DOHH2 (cell line): Measurements from ENCODE around the gene INTS14.

Experiments used
- EZH2phosphoT487 ChIP-seq: fragments of 200-600 bp; sonication (generic); IDR thresholded peaks from 2 replicates; pipeline ENCODE4 v1.6.1; 2017; ENCODE audit warnings: borderline replicate concordance, mild to moderate bottlenecking, antibody characterized with exemption, low read length, moderate library complexity, mixed read lengths
- TF ChIP-seq, protein P1 (sequence below): fragments of 200-600 bp; sonication (generic); IDR thresholded peaks from one replicate; pipeline ENCODE4 v1.5.1; 2014; ENCODE audit warnings: antibody characterized with exemption, mild to moderate bottlenecking, low read depth, low read length; ENCODE audit not compliant: poor library complexity, severe bottlenecking

DNA sequence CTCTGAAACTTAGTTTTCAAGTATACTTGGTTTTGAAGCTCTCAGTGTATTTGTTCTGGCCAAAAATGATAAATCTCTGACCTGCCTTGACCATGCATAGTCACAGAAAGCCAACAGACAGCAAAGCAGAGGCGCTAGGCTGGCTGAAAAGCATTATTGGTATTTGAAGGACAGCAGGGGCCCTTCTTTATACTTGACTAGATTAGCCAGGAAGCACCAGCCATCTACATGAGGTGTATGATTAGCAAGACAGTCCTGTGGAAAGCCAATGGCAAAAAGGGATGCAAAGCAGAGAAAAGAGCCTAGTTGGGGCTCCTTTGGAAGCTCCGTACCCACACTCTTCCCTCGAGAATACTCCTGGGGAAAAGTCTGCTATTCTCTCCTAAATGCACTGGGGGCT, 18.6 kb upstream of the INTS14 start:
- TF ChIP-seq, protein P1, sequence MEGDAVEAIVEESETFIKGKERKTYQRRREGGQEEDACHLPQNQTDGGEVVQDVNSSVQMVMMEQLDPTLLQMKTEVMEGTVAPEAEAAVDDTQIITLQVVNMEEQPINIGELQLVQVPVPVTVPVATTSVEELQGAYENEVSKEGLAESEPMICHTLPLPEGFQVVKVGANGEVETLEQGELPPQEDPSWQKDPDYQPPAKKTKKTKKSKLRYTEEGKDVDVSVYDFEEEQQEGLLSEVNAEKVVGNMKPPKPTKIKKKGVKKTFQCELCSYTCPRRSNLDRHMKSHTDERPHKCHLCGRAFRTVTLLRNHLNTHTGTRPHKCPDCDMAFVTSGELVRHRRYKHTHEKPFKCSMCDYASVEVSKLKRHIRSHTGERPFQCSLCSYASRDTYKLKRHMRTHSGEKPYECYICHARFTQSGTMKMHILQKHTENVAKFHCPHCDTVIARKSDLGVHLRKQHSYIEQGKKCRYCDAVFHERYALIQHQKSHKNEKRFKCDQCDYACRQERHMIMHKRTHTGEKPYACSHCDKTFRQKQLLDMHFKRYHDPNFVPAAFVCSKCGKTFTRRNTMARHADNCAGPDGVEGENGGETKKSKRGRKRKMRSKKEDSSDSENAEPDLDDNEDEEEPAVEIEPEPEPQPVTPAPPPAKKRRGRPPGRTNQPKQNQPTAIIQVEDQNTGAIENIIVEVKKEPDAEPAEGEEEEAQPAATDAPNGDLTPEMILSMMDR: no peak
- no peak for TF ChIP-seq EZH2phosphoT487
